Measurements from ENCODE around the gene MRPS27. TPM values are rescaled to one million over a fixed set of nuclear protein-coding genes. Genes with fewer than 3 reads are reported as not detected.

The MRPS27 gene
- total RNA-seq, 1 experiment from 2014 or later: 121 TPM

- Histone ChIP-seq H3K4me3 (no peak overlapping the region), H3K27me3 (no peaks in the 10 kb centered on the region; the same call in 1 of the 2 replicates), H3K36me3 (peaks cover 70% of the 10 kb centered on the region), H3K9me3 (no peaks in the 10 kb centered on the region)
- no peak for DNase-seq
Observed at GRCh38 chr5:72283358-72283757, 36.7 kb downstream of the MRPS27 start.

GRCh38 chr5:72282878-72283277 lies 37.2 kb downstream of the MRPS27 start:
- H3K4me3 ChIP-seq: no peak overlapping the region
- DNase-seq: no peak
- H3K36me3 ChIP-seq: peaks cover 71% of the 10 kb centered on the region
- H3K27me3 ChIP-seq: no peaks in the 10 kb centered on the region; the same call in 1 of the 2 replicates
- H3K9me3 ChIP-seq: no peaks in the 10 kb centered on the region

GRCh38 chr5:72281764-72282499 lies 38.1 kb downstream of the MRPS27 start:
- Histone ChIP-seq H3K36me3 (peaks cover 73% of the 10 kb centered on the region), H3K27me3 (no peaks in the 10 kb centered on the region; the same call in 1 of the 2 replicates), H3K4me3 (no peak overlapping the region), H3K9me3 (no peaks in the 10 kb centered on the region)
- no peak for DNase-seq

GRCh38 chr5:72281430-72281763 lies 38.6 kb downstream of the MRPS27 start:
- Histone ChIP-seq H3K36me3 (peaks cover 71% of the 10 kb centered on the region), H3K27me3 (no peaks in the 10 kb centered on the region; the same call in 1 of the 2 replicates), H3K9me3 (no peaks in the 10 kb centered on the region), H3K4me3 (no peak overlapping the region)
- DNase-seq: no peak

- Histone ChIP-seq H3K27me3 (no peaks in the 10 kb centered on the region; the same call in 1 of the 2 replicates), H3K9me3 (no peaks in the 10 kb centered on the region), H3K4me3 (no peak overlapping the region), H3K36me3 (peaks cover 72% of the 10 kb centered on the region)
- DNase-seq: peak; percentile 21
Observed at GRCh38 chr5:72280581-72281069, 39.4 kb downstream of the MRPS27 start.

- DNase-seq: no peak
- Histone ChIP-seq H3K36me3 (peaks cover 78% of the 10 kb centered on the region), H3K9me3 (no peaks in the 10 kb centered on the region), H3K4me3 (no peak overlapping the region), H3K27me3 (no peaks in the 10 kb centered on the region; the same call in 1 of the 2 replicates)
Observed at GRCh38 chr5:72276219-72276752, 43.8 kb downstream of the MRPS27 start.

- peaks cover 61% of the 10 kb centered on the region for H3K36me3 ChIP-seq
- H3K4me3 ChIP-seq: no peak overlapping the region
- no peaks in the 10 kb centered on the region for H3K9me3 ChIP-seq
- no peak for DNase-seq
- no peaks in the 10 kb centered on the region for H3K27me3 ChIP-seq
Observed at GRCh38 chr5:72273547-72273946, 46.5 kb downstream of the MRPS27 start.

GRCh38 chr5:72272398-72272797 lies 47.6 kb downstream of the MRPS27 start:
- H3K4me3 ChIP-seq: no peak overlapping the region
- H3K36me3 ChIP-seq: peaks cover 51% of the 10 kb centered on the region
- no peaks in the 10 kb centered on the region for H3K27me3 ChIP-seq
- H3K9me3 ChIP-seq: no peaks in the 10 kb centered on the region
- DNase-seq: no peak

- no peak for DNase-seq
- no peak overlapping the region for H3K4me3 ChIP-seq
- peaks cover 48% of the 10 kb centered on the region for H3K36me3 ChIP-seq
- no peaks in the 10 kb centered on the region for H3K9me3 ChIP-seq
- H3K27me3 ChIP-seq: no peaks in the 10 kb centered on the region
Observed at GRCh38 chr5:72271702-72272101, 48.3 kb downstream of the MRPS27 start.

GRCh38 chr5:72270037-72270436 lies 50.0 kb downstream of the MRPS27 start:
- no peak overlapping the region for H3K4me3 ChIP-seq
- DNase-seq: no peak
- H3K36me3 ChIP-seq: peaks cover 43% of the 10 kb centered on the region
- H3K9me3 ChIP-seq: no peaks in the 10 kb centered on the region
- no peaks in the 10 kb centered on the region for H3K27me3 ChIP-seq

GRCh38 chr5:72269411-72269780 lies 50.6 kb downstream of the MRPS27 start:
- Histone ChIP-seq H3K4me3 (no peak overlapping the region), H3K9me3 (no peaks in the 10 kb centered on the region), H3K27me3 (no peaks in the 10 kb centered on the region), H3K36me3 (peaks cover 37% of the 10 kb centered on the region)
- DNase-seq: no peak

GRCh38 chr5:72268753-72269410 lies 51.2 kb downstream of the MRPS27 start:
- H3K9me3 ChIP-seq: no peaks in the 10 kb centered on the region
- peaks cover 33% of the 10 kb centered on the region for H3K36me3 ChIP-seq
- DNase-seq: peak; percentile 19
- no peaks in the 10 kb centered on the region for H3K27me3 ChIP-seq
- H3K4me3 ChIP-seq: no peak overlapping the region

GRCh38 chr5:72268260-72268659 lies 51.8 kb downstream of the MRPS27 start:
- no peak for DNase-seq
- Histone ChIP-seq H3K27me3 (no peaks in the 10 kb centered on the region), H3K36me3 (peaks cover 32% of the 10 kb centered on the region), H3K9me3 (no peaks in the 10 kb centered on the region), H3K4me3 (no peak overlapping the region)

- DNase-seq: no peak
- Histone ChIP-seq H3K27me3 (no peaks in the 10 kb centered on the region), H3K4me3 (no peak overlapping the region), H3K9me3 (no peaks in the 10 kb centered on the region), H3K36me3 (peaks cover 30% of the 10 kb centered on the region)
Observed at GRCh38 chr5:72267685-72268084, 52.4 kb downstream of the MRPS27 start.

- Histone ChIP-seq H3K27me3 (no peaks in the 10 kb centered on the region), H3K4me3 (no peak overlapping the region), H3K9me3 (no peaks in the 10 kb centered on the region), H3K36me3 (peaks cover 22% of the 10 kb centered on the region)
- no peak for DNase-seq
Observed at GRCh38 chr5:72266862-72267261, 53.2 kb downstream of the MRPS27 start.

- peak; percentile 14 for DNase-seq
- no peaks in the 10 kb centered on the region for H3K27me3 ChIP-seq
- peaks cover 25% of the 10 kb centered on the region for H3K36me3 ChIP-seq
- no peak overlapping the region for H3K4me3 ChIP-seq
- no peaks in the 10 kb centered on the region for H3K9me3 ChIP-seq
Observed at GRCh38 chr5:72265032-72265877, 54.8 kb downstream of the MRPS27 start.

GRCh38 chr5:72256536-72256935 lies 63.5 kb downstream of the MRPS27 start:
- DNase-seq: no peak
- H3K4me3 ChIP-seq: no peak overlapping the region
- H3K9me3 ChIP-seq: no peaks in the 10 kb centered on the region
- no peaks in the 10 kb centered on the region for H3K27me3 ChIP-seq
- H3K36me3 ChIP-seq: peaks cover 48% of the 10 kb centered on the region
